Osteocyte (in vitro differentiated cells): ENCODE data around the gene SLC45A2. TPM values are rescaled to one million over a fixed set of nuclear protein-coding genes. Genes with fewer than 3 reads are reported as not detected.

Experiments
- DNase-seq: peaks from one replicate; pipeline ENCODE4 v3.0.0; 2021; ENCODE audit warnings: mixed read lengths; ENCODE audit not compliant: unreplicated experiment; ENCODE audit errors: extremely low spot score
- H3K27ac Mint-ChIP-seq: one replicate; pipeline ENCODE4 v1.8.0; 2021; ENCODE audit warnings: mild to moderate bottlenecking, mixed read lengths; ENCODE audit not compliant: unreplicated experiment
- H3K27me3 Mint-ChIP-seq: one replicate; pipeline ENCODE4 v1.8.0; 2021; ENCODE audit warnings: mixed read lengths; ENCODE audit not compliant: unreplicated experiment
- H3K36me3 Mint-ChIP-seq: one replicate; pipeline ENCODE4 v1.8.0; 2021; ENCODE audit warnings: mixed read lengths; ENCODE audit not compliant: unreplicated experiment
- H3K4me1 Mint-ChIP-seq: one replicate; pipeline ENCODE4 v1.8.0; 2021; ENCODE audit warnings: mixed read lengths; ENCODE audit not compliant: unreplicated experiment
- H3K4me3 Mint-ChIP-seq: one replicate; pipeline ENCODE4 v1.8.0; 2021; ENCODE audit warnings: mild to moderate bottlenecking, moderate library complexity, mixed read lengths; ENCODE audit not compliant: unreplicated experiment
- H3K9me3 Mint-ChIP-seq: one replicate; pipeline ENCODE4 v1.8.0; 2021; ENCODE audit warnings: mixed read lengths; ENCODE audit not compliant: unreplicated experiment
- total RNA-seq: library from RNA; stranded (reverse); gene quantifications from 2 replicates; pipeline ENCODE4 v1.2.1, GENCODE V29; 2021
- TF ChIP-seq, protein P1 (sequence below): fragments of 200-600 bp; sonication (generic); IDR thresholded peaks from 2 replicates; pipeline ENCODE4 v1.5.0; 2021; ENCODE audit warnings: antibody characterized with exemption, mild to moderate bottlenecking, moderate library complexity

SLC45A2 gene
- total RNA-seq, 1 donor from 2014 or later: not detected

GRCh38 chr5:34002629-34003328 is 18.3 kb upstream of the SLC45A2 start:
- TF ChIP-seq, protein P1, sequence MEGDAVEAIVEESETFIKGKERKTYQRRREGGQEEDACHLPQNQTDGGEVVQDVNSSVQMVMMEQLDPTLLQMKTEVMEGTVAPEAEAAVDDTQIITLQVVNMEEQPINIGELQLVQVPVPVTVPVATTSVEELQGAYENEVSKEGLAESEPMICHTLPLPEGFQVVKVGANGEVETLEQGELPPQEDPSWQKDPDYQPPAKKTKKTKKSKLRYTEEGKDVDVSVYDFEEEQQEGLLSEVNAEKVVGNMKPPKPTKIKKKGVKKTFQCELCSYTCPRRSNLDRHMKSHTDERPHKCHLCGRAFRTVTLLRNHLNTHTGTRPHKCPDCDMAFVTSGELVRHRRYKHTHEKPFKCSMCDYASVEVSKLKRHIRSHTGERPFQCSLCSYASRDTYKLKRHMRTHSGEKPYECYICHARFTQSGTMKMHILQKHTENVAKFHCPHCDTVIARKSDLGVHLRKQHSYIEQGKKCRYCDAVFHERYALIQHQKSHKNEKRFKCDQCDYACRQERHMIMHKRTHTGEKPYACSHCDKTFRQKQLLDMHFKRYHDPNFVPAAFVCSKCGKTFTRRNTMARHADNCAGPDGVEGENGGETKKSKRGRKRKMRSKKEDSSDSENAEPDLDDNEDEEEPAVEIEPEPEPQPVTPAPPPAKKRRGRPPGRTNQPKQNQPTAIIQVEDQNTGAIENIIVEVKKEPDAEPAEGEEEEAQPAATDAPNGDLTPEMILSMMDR: no peak
- H3K36me3 Mint-ChIP-seq: peaks cover 38% of the 10 kb centered on the region
- DNase-seq: no peak
- H3K4me3 Mint-ChIP-seq: no peak overlapping the region
- no peaks in the 10 kb centered on the region for H3K9me3 Mint-ChIP-seq
- no peaks in the 10 kb centered on the region for H3K27me3 Mint-ChIP-seq
- peaks cover 29% of the 10 kb centered on the region for H3K4me1 Mint-ChIP-seq
- H3K27ac Mint-ChIP-seq: no peak overlapping the region

GRCh38 chr5:34001241-34001841 is 16.8 kb upstream of the SLC45A2 start:
- Mint-ChIP-seq H3K27me3 (no peaks in the 10 kb centered on the region), H3K4me3 (no peak overlapping the region), H3K36me3 (peaks cover 42% of the 10 kb centered on the region), H3K27ac (no peak overlapping the region), H3K4me1 (peaks cover 24% of the 10 kb centered on the region), H3K9me3 (no peaks in the 10 kb centered on the region)
- DNase-seq: no peak
- TF ChIP-seq, protein P1: no peak

- Mint-ChIP-seq H3K36me3 (peaks cover 36% of the 10 kb centered on the region), H3K9me3 (no peaks in the 10 kb centered on the region), H3K27me3 (no peaks in the 10 kb centered on the region), H3K4me3 (no peak overlapping the region), H3K27ac (no peak overlapping the region), H3K4me1 (peaks cover 21% of the 10 kb centered on the region)
- TF ChIP-seq, protein P1: no peak
- no peak for DNase-seq
Observed at GRCh38 chr5:33999978-34000377, 15.5 kb upstream of the SLC45A2 start.

- Mint-ChIP-seq H3K9me3 (no peaks in the 10 kb centered on the region), H3K27ac (peak overlapping the region; percentile 58), H3K4me3 (no peak overlapping the region), H3K4me1 (peaks cover 7% of the 10 kb centered on the region), H3K27me3 (no peaks in the 10 kb centered on the region), H3K36me3 (peaks cover 21% of the 10 kb centered on the region)
- TF ChIP-seq, protein P1: peak; percentile 78
- no peak for DNase-seq
Observed at GRCh38 chr5:33997331-33997983, 13.0 kb upstream of the SLC45A2 start.

GRCh38 chr5:33995865-33996264 is 11.4 kb upstream of the SLC45A2 start:
- Mint-ChIP-seq H3K27ac (no peak overlapping the region), H3K4me1 (peaks cover 7% of the 10 kb centered on the region), H3K27me3 (no peaks in the 10 kb centered on the region), H3K9me3 (no peaks in the 10 kb centered on the region), H3K4me3 (no peak overlapping the region), H3K36me3 (peaks cover 20% of the 10 kb centered on the region)
- DNase-seq: no peak
- TF ChIP-seq, protein P1: no peak
